Panc1 (cell line): Measurements from ENCODE around the gene POLR2J2. TPM values are rescaled to one million over a fixed set of nuclear protein-coding genes. Genes with fewer than 3 reads are reported as not detected.
"Not testable (repeated sequence)": the region's sequence is repeated elsewhere in the genome, so short reads cannot be mapped to it uniquely, and the experiment has no call there.

Experiments
- ATAC-seq: fragments of 200-7000 bp; cut with Tn5 transposase; 2 replicates; pipeline ENCODE4 v1.9.1; 2020; ENCODE audit warnings: mild to moderate bottlenecking, moderate library complexity
- BruUV-seq: library from RNA; stranded (reverse); fragments of 400-500 nt; replicated peaks from 2 replicates; lab custom pipeline; 2021; lab: Mats Ljungman, UMichigan
- CTCF ChIA-PET: fragments of 300-600 bp; sonication (Branson Sonifier 250); formaldehyde crosslinking; loops from one replicate; lab custom pipeline; 2022; ENCODE audit warnings: antibody characterized with exemption; lab: Charles Lee
- POLR2A ChIA-PET: fragments of 300-600 bp; sonication (Branson Sonifier 250); formaldehyde crosslinking; loops from one replicate; lab custom pipeline; 2022; ENCODE audit warnings: antibody characterized with exemption; lab: Charles Lee
- DNase-seq: peaks from one replicate; pipeline ENCODE4 v3.0.0-alpha.2; 2010; ENCODE audit warnings: low read depth, low spot score
- H3K27ac ChIP-seq: 2 replicates; pipeline ENCODE4 v1.5.1; 2011; ENCODE audit warnings: mild to moderate bottlenecking, low read length, inconsistent platforms
- H3K27me3 ChIP-seq: fragments of 200-500 bp; sonication (Bioruptor generic); 2 replicates; pipeline ENCODE4 v1.6.0; 2014; ENCODE audit warnings: low read length, inconsistent platforms; ENCODE audit not compliant: control insufficient read depth, insufficient read depth
- H3K36me3 ChIP-seq: fragments of 200-500 bp; sonication (Bioruptor generic); 2 replicates; pipeline ENCODE4 v1.5.1; 2014; ENCODE audit warnings: inconsistent platforms, mild to moderate bottlenecking, low read length, moderate library complexity; ENCODE audit not compliant: control insufficient read depth, insufficient read depth
- H3K4me1 ChIP-seq: 2 replicates; pipeline ENCODE4 v1.5.1; 2011; ENCODE audit warnings: inconsistent platforms, mild to moderate bottlenecking, low read length, moderate library complexity; ENCODE audit not compliant: control insufficient read depth, insufficient read depth
- H3K4me3 ChIP-seq, 2 experiments: 2 replicates each; pipeline ENCODE4 v1.5.1; 2011 to 2012; ENCODE audit warnings: low read depth in 2 of 2, low read length in 2 of 2, mild to moderate bottlenecking in 2 of 2, inconsistent platforms in 1 of 2, moderate library complexity in 1 of 2
- H3K9me3 ChIP-seq: fragments of 200-500 bp; sonication (Bioruptor generic); 2 replicates; pipeline ENCODE4 v1.5.1; 2014; ENCODE audit warnings: low read depth, mild to moderate bottlenecking, inconsistent platforms, low read length, moderate library complexity; ENCODE audit not compliant: control insufficient read depth, insufficient read depth
- in situ Hi-C: cut with HindIII; loops from 2 replicates; pipeline ENCODE4 v1.10.0; 2016; ENCODE audit warnings: low sequenced_read_pairs, low pct_unique_long_range_greater_than_20kb
- intact Hi-C: fragments of 100-400 bp; cut with micrococcal nuclease; formaldehyde crosslinking; loops from one replicate; pipeline ENCODE4 v1.10.0; 2022; ENCODE audit not compliant: unreplicated experiment
- total RNA-seq: library from RNA; stranded (reverse); gene quantifications from one replicate; pipeline ENCODE4 v1.2.1, GENCODE V29; 2021; ENCODE audit not compliant: unreplicated experiment

Gene POLR2J2
- total RNA-seq, 1 experiment from 2014 or later, result 10.0 TPM

DNA sequence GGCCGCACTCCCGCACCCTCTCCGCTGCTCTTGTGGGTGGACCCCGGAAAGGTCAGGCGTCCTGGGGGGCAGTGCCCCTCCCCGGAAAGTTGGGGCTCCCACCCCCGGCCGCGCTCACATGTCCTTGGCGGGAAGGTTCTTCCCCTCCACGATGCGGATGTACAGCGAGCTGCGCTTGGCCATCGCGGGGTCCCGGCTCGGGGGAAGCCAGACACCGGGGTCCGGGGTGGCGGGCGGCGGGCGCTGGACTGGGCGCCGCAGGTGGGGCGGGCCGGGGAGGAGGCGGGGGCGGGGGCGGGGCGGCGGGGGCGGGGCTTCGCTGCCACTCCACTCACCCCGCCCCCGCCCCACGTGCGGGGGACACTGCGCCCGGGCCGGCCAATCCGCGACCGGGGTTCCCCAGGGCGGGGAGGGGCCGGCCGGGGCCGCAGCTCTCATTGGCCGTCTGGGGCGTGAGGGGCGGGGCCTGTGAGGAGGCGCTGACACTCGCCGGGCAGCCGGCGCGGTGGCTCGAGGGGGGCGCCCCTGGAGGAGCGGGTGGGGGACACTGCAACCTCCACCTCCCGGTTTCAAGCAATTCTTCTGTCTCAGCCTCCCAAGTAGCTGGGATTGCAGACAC lies 54.8 kb downstream of the POLR2J2 start, which contains the start of gene RASA4:
Gene RASA4 (minus strand): TSS at position 250 of the 619 bp plus-strand sequence. CDS start 67 bp downstream, at position 183.
- H3K9me3 ChIP-seq, H3K4me1 ChIP-seq, CTCF ChIA-PET, POLR2A ChIA-PET, H3K27me3 ChIP-seq, BruUV-seq, in situ Hi-C loops, H3K27ac ChIP-seq, intact Hi-C loops, H3K36me3 ChIP-seq, DNase-seq: not testable (repeated sequence)
- H3K4me3 ChIP-seq, result peak within 1 kb of the TSS; percentile 25 to 35; a peak in 3 of 4 replicates
- ATAC-seq, result peak; percentile 93

Other genes starting within 250 kb of the POLR2J2 start
- 76.9 TPM for gene ORAI2, start 238.1 kb downstream of the POLR2J2 start, total RNA-seq
- 19.0 TPM for gene ALKBH4, start 206.8 kb downstream of the POLR2J2 start, total RNA-seq
- 55.8 TPM for gene LRWD1, start 206.7 kb downstream of the POLR2J2 start, total RNA-seq
- gene POLR2J, start 192.7 kb downstream of the POLR2J2 start, total RNA-seq, result 69.4 TPM
- 1.2 TPM for gene RASA4B, start 153.9 kb downstream of the POLR2J2 start, total RNA-seq
- 14.4 TPM for gene UPK3BL2, start 128.0 kb downstream of the POLR2J2 start, total RNA-seq
- gene SPDYE2, start 120.4 kb downstream of the POLR2J2 start, total RNA-seq, result not detected
- gene POLR2J3, start 99.1 kb downstream of the POLR2J2 start, total RNA-seq, result 28.1 TPM
- gene RASA4, start 54.9 kb downstream of the POLR2J2 start, total RNA-seq, result 7.1 TPM
- 23.1 TPM for gene UPK3BL1, start 28.9 kb downstream of the POLR2J2 start, total RNA-seq
- gene SPDYE2B, start 21.3 kb downstream of the POLR2J2 start, total RNA-seq, result not detected
- 8.9 TPM for gene FAM185A, start 77.3 kb upstream of the POLR2J2 start, total RNA-seq
- gene LRRC17, start 241.3 kb upstream of the POLR2J2 start, total RNA-seq, result 0.39 TPM